HFFc6 (cell line): ENCODE results near the gene MSI2. TPM values are rescaled to one million over a fixed set of nuclear protein-coding genes. Genes with fewer than 3 reads are reported as not detected.

Experiments used
- DNase-seq: peaks from one replicate; pipeline ENCODE4 v3.0.0-alpha.2; 2018
- H3K27ac Mint-ChIP-seq: 2 replicates; pipeline ENCODE4 v1.8.0; 2020; ENCODE audit warnings: mild to moderate bottlenecking, mixed read lengths
- H3K27me3 Mint-ChIP-seq: 2 replicates; pipeline ENCODE4 v1.8.0; 2021; ENCODE audit warnings: mild to moderate bottlenecking, moderate library complexity, mixed read lengths; ENCODE audit not compliant: insufficient read depth
- H3K36me3 Mint-ChIP-seq: 2 replicates; pipeline ENCODE4 v1.8.0; 2021; ENCODE audit warnings: low read depth, mixed read lengths
- H3K4me1 Mint-ChIP-seq: 2 replicates; pipeline ENCODE4 v1.8.0; 2020; ENCODE audit warnings: low read depth, mixed read lengths
- H3K4me3 Mint-ChIP-seq: 2 replicates; pipeline ENCODE4 v1.8.0; 2020; ENCODE audit warnings: mild to moderate bottlenecking, moderate library complexity, mixed read lengths
- H3K9me3 Mint-ChIP-seq: 2 replicates; pipeline ENCODE4 v1.8.0; 2020; ENCODE audit warnings: mild to moderate bottlenecking, mixed read lengths
- CTCF ChIP-seq: fragments of 200-600 bp; sonication (generic); IDR thresholded peaks from 2 replicates; pipeline ENCODE4 v1.5.0; 2021; ENCODE audit warnings: antibody characterized with exemption, mild to moderate bottlenecking
- total RNA-seq, 6 experiments: library from RNA; stranded (reverse); fragmentation: NEBNext Ultra II Directional; extraction: Animal tissue kit (Norgen Biotek cat#: 25700); gene quantifications; 2 replicates in 1 of 6; 3 replicates in 5 of 6; pipeline ENCODE4 v1.2.3, GENCODE V29; 2021

The MSI2 gene
- total RNA-seq, 6 experiments from 2014 or later, result 53.5 to 71.7 (median 55.0) TPM

GRCh38 chr17:57477522-57478362 is 221.4 kb downstream of the MSI2 start:
- H3K36me3 Mint-ChIP-seq, result peaks cover 7% of the 10 kb centered on the region; the same call in 1 of the 2 replicates
- no peak overlapping the region for H3K27ac Mint-ChIP-seq
- H3K9me3 Mint-ChIP-seq, result no peaks in the 10 kb centered on the region
- no peak for DNase-seq
- no peak for TF ChIP-seq CTCF
- peaks cover 7% of the 10 kb centered on the region for H3K27me3 Mint-ChIP-seq
- peaks cover 74% of the 10 kb centered on the region for H3K4me1 Mint-ChIP-seq
- H3K4me3 Mint-ChIP-seq, result no peak overlapping the region

- H3K4me1 Mint-ChIP-seq, result peaks cover 74% of the 10 kb centered on the region
- H3K9me3 Mint-ChIP-seq, result no peaks in the 10 kb centered on the region
- no peak overlapping the region for H3K27ac Mint-ChIP-seq
- DNase-seq, result no peak
- peaks cover 7% of the 10 kb centered on the region; the same call in 1 of the 2 replicates for H3K36me3 Mint-ChIP-seq
- no peak overlapping the region for H3K4me3 Mint-ChIP-seq
- TF ChIP-seq CTCF, result no peak
- H3K27me3 Mint-ChIP-seq, result peaks cover 7% of the 10 kb centered on the region
These were observed 222.3 kb downstream of the MSI2 start for GRCh38 chr17:57478478-57479250.

- no peaks in the 10 kb centered on the region for H3K9me3 Mint-ChIP-seq
- H3K27ac Mint-ChIP-seq, result peak overlapping the region; percentile 99
- H3K4me1 Mint-ChIP-seq, result peaks cover 74% of the 10 kb centered on the region
- peaks cover 4% of the 10 kb centered on the region for H3K27me3 Mint-ChIP-seq
- no peak for TF ChIP-seq CTCF
- peak; percentile 94 for DNase-seq
- peaks cover 7% of the 10 kb centered on the region; the same call in 1 of the 2 replicates for H3K36me3 Mint-ChIP-seq
- H3K4me3 Mint-ChIP-seq, result peak overlapping the region; percentile 72
These were observed 224.3 kb downstream of the MSI2 start for GRCh38 chr17:57480438-57481196.

GRCh38 chr17:57481910-57482391 is 225.6 kb downstream of the MSI2 start:
- H3K27ac Mint-ChIP-seq, result peak overlapping the region; percentile 99
- no peak for TF ChIP-seq CTCF
- peak; percentile 100 for DNase-seq
- H3K4me3 Mint-ChIP-seq, result peak overlapping the region; percentile 72
- H3K27me3 Mint-ChIP-seq, result peaks cover 4% of the 10 kb centered on the region; the same call in 1 of the 2 replicates
- peaks cover 78% of the 10 kb centered on the region for H3K4me1 Mint-ChIP-seq
- H3K36me3 Mint-ChIP-seq, result peaks cover 7% of the 10 kb centered on the region
- no peaks in the 10 kb centered on the region for H3K9me3 Mint-ChIP-seq

GRCh38 chr17:57482657-57483056 is 226.3 kb downstream of the MSI2 start:
- H3K27me3 Mint-ChIP-seq, result peaks cover 4% of the 10 kb centered on the region; the same call in 1 of the 2 replicates
- H3K4me1 Mint-ChIP-seq, result peaks cover 78% of the 10 kb centered on the region
- peak overlapping the region; percentile 99 for H3K27ac Mint-ChIP-seq
- TF ChIP-seq CTCF, result no peak
- DNase-seq, result peak; percentile 11
- no peaks in the 10 kb centered on the region for H3K9me3 Mint-ChIP-seq
- H3K36me3 Mint-ChIP-seq, result peaks cover 9% of the 10 kb centered on the region; the same call in 1 of the 2 replicates
- peak overlapping the region; percentile 34 for H3K4me3 Mint-ChIP-seq
